Erythroblast (primary cell): ENCODE results near the gene QKI.
"Not testable (repeated sequence)": the region's sequence is repeated elsewhere in the genome, so short reads cannot be mapped to it uniquely, and the experiment has no call there.

Experiments
- DNase-seq, 2 experiments: peaks; one replicate each; lab custom pipeline; 2025; lab: John Stamatoyannopoulos, UW
- GATA1 ChIP-seq: IDR thresholded peaks from 2 replicates; pipeline ENCODE4 v1.6.1; 2011; ENCODE audit warnings: low read depth, mild to moderate bottlenecking, control low read depth, low read length, moderate library complexity
- POLR2A ChIP-seq: IDR thresholded peaks from 2 replicates; pipeline ENCODE4 v1.6.1; 2011; ENCODE audit warnings: mild to moderate bottlenecking, low read length

Gene QKI

DNA sequence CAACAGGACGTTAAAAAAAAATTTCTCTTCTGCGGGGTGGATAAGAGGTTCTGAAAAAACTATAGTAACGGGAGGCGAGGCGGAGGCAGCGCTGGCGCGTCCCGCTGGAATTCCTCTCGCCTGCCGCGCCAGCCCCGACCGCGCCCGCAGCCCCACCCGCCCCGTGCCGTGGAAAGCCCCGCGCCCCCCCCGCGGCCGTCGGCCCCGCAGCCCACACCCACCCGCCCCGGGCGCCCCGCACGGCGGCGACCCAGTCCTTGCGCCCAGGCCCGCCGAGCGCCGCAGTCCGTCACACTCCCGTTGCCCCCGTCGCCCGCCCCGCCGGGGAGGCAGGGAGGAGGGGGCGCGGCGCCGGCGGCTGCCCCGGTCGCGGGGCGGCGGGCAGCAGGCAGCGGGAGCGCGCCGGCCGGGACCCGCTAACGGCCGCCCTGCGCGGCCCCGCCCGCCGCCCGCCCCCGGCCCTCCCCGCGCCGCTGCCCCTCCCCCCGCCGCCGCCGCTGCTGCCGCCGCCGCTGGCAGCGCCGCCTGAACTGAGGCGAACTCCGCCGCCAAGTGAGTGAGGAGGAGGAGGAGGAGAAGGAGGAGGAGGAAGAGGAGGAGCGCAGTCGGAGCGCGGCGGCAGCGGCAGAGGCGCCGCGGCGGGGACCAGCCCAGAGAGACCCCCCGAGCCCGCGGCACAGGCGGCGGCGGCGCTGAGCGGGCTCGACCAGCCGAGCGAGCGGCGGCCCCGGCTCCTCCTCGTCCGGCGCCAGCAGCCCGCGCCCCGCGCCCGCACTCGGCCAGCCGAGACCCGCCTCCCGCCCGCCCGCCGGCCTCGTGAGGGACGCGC lies at the start of gene QKI:
TSS of gene QKI (plus strand) at position 602 of the 829 bp plus-strand sequence. CDS start 476 bp downstream, outside the sequence.
- TF ChIP-seq GATA1 (no peak), POLR2A (no peak)
- DNase-seq = peak; percentile 84 to 91

DNA sequence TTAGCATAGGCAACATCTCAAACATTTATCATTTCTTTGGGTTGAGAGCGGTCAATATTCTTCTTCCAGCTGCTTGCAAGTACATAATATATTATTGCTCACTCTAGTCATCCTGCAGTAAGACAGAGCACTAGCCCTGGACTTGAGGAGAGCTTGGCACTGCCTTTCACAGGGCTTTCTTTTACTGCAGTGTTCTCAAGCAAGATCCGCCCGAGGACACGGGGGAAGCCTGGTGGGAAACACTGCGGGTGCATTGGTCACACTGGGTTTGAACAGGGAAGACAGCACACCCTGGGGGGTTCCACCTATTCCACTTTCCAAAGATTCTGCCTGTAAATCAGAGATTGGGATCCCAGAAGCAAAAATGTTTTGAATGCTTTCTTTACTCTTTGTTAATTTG lies 48.2 kb upstream of the QKI start:
- TF ChIP-seq GATA1 = no peak
- TF ChIP-seq POLR2A = no peak

DNA sequence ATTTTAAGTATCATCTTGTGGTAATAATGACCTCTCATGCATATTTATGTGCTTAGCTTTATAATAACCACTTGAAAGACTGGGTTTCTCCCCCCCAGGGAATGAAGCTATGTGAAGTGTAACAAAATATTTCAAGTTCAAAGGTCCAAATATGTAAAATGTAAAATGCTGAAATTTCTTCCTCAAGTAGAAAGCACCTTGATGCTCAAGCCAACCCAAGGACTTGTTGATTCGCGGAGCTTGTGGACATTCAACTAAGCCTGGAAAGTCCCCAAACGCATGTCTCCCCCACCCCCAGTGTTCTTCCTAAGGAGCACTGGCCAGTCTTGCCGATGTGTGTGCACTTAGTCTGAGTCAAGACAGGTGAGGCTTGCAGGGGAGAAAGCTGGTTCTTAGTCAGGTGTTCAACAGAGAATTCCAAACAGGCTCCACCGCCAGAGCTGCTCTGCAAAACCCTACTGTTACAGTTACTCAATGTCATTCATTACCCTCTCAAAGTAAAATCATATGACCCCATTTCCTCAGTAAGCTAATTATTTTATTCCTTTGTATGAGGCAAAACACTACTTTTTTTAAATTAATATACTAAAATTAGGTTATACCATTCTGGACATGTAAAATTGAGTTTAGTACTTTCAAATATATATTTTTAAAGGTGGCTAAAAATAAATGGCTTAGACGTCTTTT lies 46.9 kb upstream of the QKI start:
- TF ChIP-seq POLR2A (no peak), GATA1 (no peak)
- no peak for DNase-seq

More for the DNA sequence above, 48.2 kb upstream of the QKI start:
- no peak for DNase-seq

DNA sequence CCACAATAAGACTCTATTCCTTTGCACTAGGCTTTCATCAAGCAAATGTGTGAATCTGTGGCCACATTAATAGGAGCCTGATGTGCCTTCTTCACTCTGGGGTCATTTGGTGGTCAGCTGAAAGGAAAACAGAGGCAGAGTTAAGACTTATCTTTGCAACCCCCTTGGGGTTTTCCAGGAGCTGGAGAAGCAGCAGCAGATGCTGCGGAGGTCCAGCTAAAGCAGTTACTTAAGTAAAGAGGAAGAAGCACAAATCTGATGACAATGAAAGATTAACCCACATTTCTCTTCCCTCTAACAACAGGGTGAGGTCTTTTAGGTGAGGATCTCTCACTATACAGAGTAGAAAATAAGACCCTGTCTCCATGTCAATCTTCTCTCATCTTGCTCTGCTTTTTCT lies 45.4 kb upstream of the QKI start:
- TF ChIP-seq GATA1 (no peak), POLR2A (no peak)
- DNase-seq = no peak

DNA sequence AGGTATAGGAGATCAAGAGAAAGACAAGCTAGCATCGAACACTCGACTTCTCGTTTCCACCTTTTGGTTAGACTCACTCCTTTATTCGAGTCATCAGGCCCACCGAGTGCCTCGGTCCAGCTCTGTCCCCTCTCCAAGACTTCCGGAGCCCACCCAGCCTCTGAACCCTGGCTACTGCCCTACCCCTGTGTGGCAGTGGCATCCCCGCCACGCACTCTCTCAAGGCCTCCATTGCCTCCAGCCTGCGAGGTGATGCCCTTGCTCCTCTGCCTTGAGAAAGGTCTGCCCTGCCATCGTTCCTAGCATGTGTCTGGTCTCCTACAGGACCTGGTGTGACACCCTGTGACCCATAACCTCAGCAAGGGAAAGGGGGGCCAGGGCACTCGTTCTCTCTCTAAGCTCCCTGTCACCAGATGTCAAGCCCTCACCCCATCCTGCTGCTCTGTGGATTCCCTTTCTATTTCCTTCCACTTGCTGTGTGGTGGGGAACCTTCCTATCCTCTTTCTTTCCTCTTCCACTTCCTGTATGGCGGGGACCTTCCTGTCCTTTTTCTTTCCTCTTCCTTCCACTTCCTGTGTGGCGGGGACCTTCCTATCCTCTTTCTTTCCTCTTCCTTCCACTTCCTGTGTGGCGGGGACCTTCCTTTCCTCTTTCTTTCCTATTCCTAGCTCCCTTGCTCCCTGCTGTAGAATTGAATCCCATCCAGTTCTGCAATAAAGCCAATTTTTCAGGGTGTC lies 44.7 kb upstream of the QKI start:
- no peak for DNase-seq
- no peak for TF ChIP-seq POLR2A
- no peak for TF ChIP-seq GATA1

- no peak for DNase-seq
- TF ChIP-seq POLR2A (no peak), GATA1 (no peak)
Measured at GRCh38 chr6:163370464-163371117, 43.9 kb upstream of the QKI start.

GRCh38 chr6:163371129-163371528 lies 43.4 kb upstream of the QKI start:
- DNase-seq = no peak
- TF ChIP-seq POLR2A (no peak), GATA1 (no peak)

- no peak for DNase-seq
- no peak for TF ChIP-seq GATA1
- TF ChIP-seq POLR2A = no peak
Measured at GRCh38 chr6:163373240-163373639, 41.3 kb upstream of the QKI start.

DNA sequence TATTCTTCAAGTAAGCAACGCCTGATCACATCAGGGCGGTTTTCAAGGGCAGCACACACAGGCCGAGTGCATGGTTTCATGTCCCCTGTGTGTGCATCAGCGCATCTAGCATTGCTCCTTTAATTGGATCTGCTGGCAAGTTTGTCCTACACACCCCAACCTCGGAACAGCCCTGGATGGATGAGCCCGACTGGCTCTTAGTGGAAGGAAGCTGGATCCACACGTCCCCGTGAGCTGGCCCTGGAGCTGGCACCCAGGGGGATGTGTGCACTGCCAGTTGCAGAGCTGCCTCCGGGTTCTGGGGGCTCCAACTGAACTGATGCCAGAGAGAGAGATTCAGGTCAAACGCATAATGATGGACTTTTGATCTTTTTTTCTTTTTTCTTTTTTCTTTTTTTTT lies 39.2 kb upstream of the QKI start:
- no peak for DNase-seq
- TF ChIP-seq POLR2A (no peak), GATA1 (no peak)

DNA sequence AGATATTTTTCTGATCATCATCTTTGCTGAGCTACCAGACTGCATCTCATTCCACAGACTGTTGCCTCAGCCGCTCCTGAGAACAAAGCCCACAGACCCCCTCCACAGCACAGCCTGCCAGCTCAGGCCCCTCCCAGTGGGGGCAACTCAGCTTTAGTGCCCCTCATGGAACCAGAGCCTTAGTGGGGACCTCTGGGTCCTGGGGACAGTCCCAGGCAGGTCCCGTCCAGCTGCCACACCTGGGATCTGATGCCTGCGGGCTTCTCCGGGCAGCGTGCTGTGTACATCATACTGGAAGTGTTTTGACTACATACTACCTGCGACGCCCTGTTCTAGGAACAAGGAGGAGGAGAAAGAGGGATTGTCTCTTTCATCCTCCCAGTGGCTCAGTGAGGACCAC lies 38.3 kb upstream of the QKI start:
- DNase-seq = no peak

DNA sequence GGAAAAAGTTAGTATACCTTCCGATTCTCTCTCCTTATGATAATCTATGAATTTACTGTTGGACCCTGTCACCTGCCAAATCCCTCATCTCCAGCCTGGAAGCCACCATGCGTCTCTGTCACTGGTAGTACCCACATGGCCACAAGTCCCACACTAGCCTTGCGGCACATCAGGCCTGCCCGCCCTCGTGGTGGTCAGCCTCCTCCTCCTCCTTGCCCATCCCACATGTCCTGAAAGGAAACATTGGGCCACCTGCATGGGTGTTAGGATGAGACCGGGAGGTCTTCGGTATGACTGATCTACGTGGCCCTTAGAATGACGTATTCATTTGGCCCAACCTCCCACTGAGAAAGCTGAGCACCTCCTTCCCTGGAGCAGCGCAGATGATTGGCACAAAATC lies 37.0 kb upstream of the QKI start:
- TF ChIP-seq POLR2A (no peak), GATA1 (no peak)
- DNase-seq = no peak

More for the DNA sequence above, 38.3 kb upstream of the QKI start:
- TF ChIP-seq POLR2A (no peak), GATA1 (no peak)

DNA sequence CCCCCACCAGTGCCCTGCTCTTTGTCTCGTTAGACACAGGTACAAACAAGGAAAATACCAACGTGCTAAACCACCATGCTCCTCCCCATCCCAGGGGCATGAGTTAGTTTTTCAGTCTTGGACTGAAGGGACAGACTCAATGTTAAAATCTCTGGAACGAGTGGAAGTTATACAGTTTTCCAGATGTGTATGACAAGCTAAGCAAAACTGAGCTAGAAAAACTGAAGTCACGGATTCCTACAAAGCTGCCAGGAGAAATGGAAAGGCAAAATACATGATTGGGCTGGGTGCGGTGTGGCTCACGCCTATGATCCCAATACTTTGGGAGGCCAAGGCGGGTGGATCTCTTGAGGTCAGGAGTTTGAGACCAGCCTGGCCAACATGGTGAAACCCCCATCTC lies 34.3 kb upstream of the QKI start:
- no peak for DNase-seq
- no peak for TF ChIP-seq GATA1
- no peak for TF ChIP-seq POLR2A

GRCh38 chr6:163381118-163381756 lies 33.3 kb upstream of the QKI start:
- DNase-seq = no peak
- TF ChIP-seq GATA1 (no peak), POLR2A (no peak)

GRCh38 chr6:163383396-163383795 lies 31.1 kb upstream of the QKI start:
- not testable (repeated sequence) for DNase-seq
